CMK (cell line): ENCODE measurements around the gene OPTN.

Experiments used
- DNase-seq: peaks from one replicate; pipeline ENCODE4 v3.0.0-alpha.2; 2010; ENCODE audit warnings: low read depth

The OPTN gene

DNA sequence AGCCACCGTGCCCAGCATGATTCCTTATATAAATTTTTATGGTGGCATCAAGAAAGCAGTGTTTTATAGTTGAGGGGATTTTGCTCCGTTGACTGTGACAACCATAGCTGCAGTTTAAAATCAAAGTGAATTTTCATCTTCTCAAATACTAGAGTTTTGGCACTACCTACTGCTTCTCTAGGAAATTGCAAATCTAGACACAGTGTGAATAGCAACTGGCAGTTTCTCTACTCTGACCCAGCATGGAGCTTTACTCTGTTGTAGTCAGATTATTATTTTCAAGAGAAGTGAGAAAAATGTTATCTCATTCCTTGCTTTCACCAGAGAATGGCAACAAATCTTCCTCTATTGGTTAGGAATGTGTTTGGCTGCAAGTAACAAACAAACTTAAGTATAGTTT, 84.3 kb downstream of the OPTN start:
- no peak for DNase-seq

DNA sequence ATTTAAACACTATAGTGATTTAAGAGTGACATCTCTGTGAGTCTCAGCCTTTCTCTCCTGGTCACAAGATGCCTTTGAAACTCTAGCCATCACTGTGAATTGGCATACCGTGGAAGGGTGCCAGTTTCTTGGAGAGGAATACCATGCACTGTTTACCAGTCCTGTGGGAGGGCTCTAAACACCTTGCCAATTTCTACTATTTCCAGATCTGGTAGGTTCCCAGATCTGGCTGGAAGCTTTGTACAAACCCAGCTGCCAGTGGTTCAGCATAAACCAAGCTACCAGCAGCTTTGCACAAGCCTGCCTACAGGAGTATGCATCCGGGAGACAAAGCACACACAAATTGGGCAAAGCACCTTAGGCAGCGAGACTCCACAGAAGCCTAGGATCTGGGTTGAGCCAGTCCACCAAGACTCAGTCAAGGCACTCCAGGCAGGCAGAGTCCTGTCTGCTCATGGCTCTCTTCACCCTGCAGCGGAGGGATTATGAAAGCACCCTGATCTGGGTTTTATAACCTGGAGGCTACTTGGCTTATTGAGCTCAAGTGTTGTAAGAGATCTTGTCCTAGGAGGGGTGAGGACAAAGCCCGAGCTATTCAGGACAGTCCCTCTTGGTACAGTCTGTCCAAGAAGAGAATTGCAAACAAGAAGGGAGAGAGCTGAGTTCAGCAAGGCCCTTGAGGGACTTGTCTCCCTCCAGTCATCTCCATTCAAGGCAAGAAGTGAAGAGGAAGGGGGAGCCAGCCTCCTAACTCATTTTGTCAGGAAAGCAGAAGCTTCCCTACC, 85.0 kb downstream of the OPTN start:
- DNase-seq, result no peak

GRCh38 chr10:13187135-13187534, 87.2 kb downstream of the OPTN start:
- no peak for DNase-seq
